GM10248 (cell line): ENCODE measurements around the gene CCK.

Source experiments
- CTCF ChIA-PET: fragments of 300-600 bp; sonication (Branson Sonifier 250); formaldehyde crosslinking; extraction: SDS; loops from one replicate; lab custom pipeline; 2021; ENCODE audit warnings: antibody characterized with exemption; lab: Yijun Ruan, JAX
- POLR2A ChIA-PET: fragments of 350-650 bp; sonication (Branson Sonifier 250); formaldehyde crosslinking; extraction: SDS; loops from one replicate; lab custom pipeline; 2020; ENCODE audit warnings: antibody characterized with exemption; lab: Yijun Ruan, JAX
- DNase-seq: peaks from one replicate; pipeline ENCODE4 v3.0.0; 2012; ENCODE audit errors: extremely low spot score
- TF ChIP-seq, protein P1 (sequence below): IDR thresholded peaks from 2 replicates; pipeline ENCODE4 v1.5.1; 2012; ENCODE audit warnings: mild to moderate bottlenecking, low read depth; ENCODE audit errors: extremely low read depth, missing control alignments, control extremely low read depth

The CCK gene

DNA sequence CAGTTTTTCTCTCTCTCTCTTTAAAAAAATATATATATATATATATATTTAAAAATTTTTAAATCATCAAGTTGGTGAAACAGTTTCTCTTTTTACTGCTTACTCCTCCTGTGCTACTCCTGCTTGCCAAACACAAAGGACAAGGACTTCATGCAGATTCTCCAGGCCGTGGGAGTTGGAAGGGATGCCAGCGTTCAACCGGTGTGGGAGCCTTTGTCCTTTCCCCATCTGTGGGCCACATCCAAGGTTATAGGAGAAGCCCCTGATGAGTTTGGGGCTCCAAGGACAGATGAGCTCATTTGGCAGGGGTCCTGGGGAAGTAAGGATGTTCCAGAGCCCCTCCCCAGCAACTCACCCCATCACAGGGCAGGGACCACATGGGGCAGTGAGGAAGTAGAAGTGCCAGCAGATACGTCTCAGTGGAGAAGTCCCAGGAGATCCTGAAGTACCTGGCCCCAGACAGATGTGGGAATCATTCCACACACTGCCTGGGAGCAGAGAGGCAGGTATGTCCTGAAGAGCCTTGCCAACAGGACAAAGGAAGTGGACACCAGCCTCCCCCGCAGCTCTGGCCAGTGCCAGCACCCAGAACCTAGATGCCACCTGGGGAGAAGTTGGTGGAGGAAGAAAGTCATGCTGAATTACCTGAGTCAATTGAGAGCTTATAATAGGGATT, 36.6 kb downstream of the CCK start:
- ChIA-PET CTCF (interaction anchor here (0.7 to 2.8 kb wide), 23 partner anchors 11 to 335 kb away, joined by 3 to 15 read pairs (median 4); no protein-coding TSS in a partner anchor), POLR2A (no interaction called here)
- DNase-seq, result no peak
- TF ChIP-seq, protein P1, sequence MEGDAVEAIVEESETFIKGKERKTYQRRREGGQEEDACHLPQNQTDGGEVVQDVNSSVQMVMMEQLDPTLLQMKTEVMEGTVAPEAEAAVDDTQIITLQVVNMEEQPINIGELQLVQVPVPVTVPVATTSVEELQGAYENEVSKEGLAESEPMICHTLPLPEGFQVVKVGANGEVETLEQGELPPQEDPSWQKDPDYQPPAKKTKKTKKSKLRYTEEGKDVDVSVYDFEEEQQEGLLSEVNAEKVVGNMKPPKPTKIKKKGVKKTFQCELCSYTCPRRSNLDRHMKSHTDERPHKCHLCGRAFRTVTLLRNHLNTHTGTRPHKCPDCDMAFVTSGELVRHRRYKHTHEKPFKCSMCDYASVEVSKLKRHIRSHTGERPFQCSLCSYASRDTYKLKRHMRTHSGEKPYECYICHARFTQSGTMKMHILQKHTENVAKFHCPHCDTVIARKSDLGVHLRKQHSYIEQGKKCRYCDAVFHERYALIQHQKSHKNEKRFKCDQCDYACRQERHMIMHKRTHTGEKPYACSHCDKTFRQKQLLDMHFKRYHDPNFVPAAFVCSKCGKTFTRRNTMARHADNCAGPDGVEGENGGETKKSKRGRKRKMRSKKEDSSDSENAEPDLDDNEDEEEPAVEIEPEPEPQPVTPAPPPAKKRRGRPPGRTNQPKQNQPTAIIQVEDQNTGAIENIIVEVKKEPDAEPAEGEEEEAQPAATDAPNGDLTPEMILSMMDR, result no peak

DNA sequence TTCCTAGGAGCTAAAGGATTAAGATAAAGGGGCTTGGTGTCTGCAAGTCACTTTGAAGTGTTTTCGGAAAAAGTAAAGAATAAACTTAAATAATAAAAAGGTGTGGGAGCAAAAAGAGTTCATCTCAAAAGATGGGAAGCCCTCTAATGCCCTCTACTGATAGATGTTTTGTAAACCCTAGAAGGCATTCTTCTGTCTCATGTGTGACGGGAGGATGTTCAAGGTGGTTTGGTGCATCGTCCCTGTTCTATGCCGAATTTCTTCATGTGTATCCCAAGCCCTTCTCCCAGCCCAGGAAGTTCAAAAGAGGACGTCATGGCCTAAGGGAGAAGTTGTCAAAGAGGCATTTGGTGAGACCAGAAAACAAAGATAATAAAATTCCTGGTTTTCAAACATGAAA, 37.2 kb downstream of the CCK start:
- CTCF ChIA-PET, result interaction anchor here (1.0 to 2.8 kb wide), 12 partner anchors 10 to 312 kb away, joined by 3 to 15 read pairs (median 4); no protein-coding TSS in a partner anchor
- TF ChIP-seq, protein P1, result peak; percentile 47
- POLR2A ChIA-PET, result no interaction called here
- peak; percentile 58 for DNase-seq

DNA sequence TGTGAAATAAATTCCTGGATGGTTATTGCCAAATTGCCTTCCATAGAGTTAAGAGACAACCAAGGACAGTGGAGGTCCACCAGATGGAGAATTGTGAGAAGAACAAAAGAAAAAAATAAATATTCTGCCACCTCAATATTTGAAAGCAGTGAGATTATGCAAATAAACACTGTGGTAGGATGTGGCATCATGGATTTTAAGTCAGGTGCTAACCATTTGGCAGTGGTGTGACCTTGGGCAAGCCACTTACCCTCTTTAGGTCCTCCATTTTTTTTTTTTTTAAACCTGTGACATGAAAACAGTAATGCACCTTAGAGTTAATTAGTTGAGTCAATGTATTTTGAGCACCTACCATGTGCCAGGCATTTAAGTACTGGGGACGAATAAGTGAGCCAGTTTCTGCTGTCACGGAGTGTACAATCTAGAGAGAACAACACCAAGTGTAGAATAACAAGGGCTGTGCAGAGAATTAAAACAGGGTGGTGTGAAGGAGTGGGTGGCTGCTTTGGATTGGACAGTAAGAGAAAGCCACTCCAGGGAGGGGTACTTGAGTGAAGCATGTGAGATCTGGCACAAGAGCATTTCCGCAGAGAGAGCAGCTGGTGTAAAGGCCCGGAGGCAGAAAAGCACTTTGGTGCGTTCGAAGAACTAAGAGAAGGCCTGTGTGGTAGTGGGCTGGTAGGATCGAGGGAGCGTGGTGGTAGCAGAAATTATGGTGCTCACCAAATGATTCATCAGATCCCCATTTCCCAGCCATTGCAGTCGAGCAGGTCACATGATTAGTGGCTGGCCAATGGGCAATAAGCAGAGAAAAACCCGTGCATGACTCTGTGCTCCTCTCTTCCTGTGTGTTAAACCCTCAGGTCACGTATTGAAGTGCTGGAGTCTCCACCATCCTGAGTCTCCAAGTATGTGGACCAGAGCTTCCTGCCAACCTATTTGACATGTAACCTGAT, 39.2 kb downstream of the CCK start:
- TF ChIP-seq, protein P1, result no peak
- ChIA-PET CTCF (interaction anchor here (0.7 to 2.6 kb wide), 3 partner anchors 8 to 216 kb away, joined by 3 to 9 read pairs (median 3); no protein-coding TSS in a partner anchor), POLR2A (no interaction called here)
- no peak for DNase-seq

DNA sequence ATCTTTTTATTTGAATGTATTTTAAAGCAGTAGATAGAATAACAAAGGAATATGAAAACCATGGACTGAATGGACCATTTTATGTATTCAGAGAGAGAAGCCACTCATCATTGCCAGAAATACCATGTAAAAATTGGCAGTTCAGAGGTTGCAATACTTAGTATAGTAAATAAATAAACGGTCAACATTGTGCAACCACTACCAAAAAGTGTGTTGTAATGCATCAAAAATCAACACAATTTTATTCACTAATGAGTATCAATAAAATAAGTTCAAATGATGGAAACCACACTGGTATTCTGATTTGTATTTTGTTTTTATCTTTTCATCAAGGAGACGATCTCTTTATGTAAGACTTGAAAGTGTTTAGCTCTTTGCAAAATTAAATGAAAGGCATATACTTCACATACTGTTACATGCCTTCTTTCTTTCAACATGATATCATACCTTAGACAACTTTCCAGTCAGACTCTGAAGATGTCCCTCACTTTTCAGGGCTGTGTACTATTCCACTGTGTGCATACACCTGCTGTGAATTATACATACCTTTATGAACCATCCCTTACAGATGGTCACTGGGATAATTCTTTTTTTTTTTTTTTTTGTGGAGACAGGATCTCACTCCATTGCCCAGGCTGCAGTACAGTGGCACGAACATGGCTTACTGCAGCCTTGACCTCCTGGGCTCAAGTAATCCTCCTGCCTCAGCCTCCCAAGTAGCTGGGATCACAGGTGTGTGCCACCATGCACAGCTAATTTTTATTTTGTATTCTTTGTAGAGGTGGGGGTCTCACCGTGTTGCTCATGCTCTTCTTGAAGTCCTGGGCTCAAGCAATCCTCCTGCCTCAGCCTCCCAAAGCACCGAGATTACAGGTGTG, 40.3 kb downstream of the CCK start:
- no peak for DNase-seq
- CTCF ChIA-PET, result interaction anchor here (0.6 to 2.6 kb wide), 2 partner anchors 35 to 217 kb away, joined by 3 to 9 read pairs; no protein-coding TSS in a partner anchor
- POLR2A ChIA-PET, result no interaction called here
- TF ChIP-seq, protein P1, result no peak

DNA sequence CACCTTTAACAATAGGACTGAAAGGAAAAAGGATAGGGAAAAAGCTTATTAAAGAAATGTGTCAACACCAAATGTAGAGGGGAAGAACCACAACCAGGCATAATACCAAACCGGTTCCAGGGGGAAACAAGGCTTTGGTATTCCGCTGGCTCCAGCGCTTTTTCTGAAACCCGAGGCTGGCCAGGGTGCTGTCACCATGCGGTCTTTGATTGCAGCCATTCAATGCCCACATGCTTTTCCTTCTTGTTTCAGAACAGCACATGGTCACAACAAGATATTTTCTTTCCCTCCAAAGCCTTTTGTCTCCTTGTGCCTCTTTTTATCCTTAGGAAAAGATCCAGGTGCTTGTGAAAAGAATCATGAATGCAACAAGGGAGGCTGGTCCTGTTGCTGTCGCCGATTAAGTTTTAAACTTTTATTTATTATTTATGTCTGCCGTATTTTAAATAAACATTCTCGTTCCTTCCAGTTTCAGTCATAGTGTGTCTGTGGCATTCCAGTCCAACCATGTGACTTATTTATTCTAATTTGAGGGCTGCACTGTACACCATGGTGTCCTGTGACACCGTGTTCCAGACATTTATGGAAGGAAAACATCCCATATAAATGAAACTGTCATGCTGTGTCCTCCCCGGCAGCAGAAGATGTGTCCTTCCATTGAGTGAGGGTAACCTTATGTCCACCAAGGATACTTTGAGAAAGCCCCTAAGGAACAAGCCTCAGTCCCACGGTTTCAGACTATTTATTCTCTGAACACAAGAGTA, 41.1 kb downstream of the CCK start:
- DNase-seq, result no peak
- TF ChIP-seq, protein P1, result no peak
- ChIA-PET CTCF (interaction anchor here (0.6 to 2.6 kb wide), 5 partner anchors 31 to 327 kb away, joined by 3 to 9 read pairs (median 3); no protein-coding TSS in a partner anchor), POLR2A (no interaction called here)
